Hepatocyte (in vitro differentiated cells): Measurements from ENCODE around the gene DDR1. TPM values are rescaled to one million over a fixed set of nuclear protein-coding genes. Genes with fewer than 3 reads are reported as not detected.

ENCODE experiments used
- DNase-seq: peaks from one replicate; pipeline ENCODE4 v3.0.0-alpha.2; 2016; ENCODE audit warnings: low spot score
- H2AFZ ChIP-seq: fragments of 200-600 bp; sonication (generic); 2 replicates; pipeline ENCODE4 v1.6.0; 2016; ENCODE audit warnings: antibody characterized with exemption, mild to moderate bottlenecking
- H3K27ac ChIP-seq: fragments of 200-600 bp; sonication (generic); 2 replicates; pipeline ENCODE4 v1.5.1; 2016; ENCODE audit warnings: mild to moderate bottlenecking
- H3K27me3 ChIP-seq: fragments of 200-600 bp; sonication (generic); 2 replicates; pipeline ENCODE4 v1.6.1; 2016
- H3K36me3 ChIP-seq: fragments of 200-600 bp; sonication (generic); replicated peaks from 2 replicates; pipeline ENCODE4 v1.5.1; 2016; ENCODE audit warnings: low read depth; ENCODE audit not compliant: insufficient read depth
- H3K4me1 ChIP-seq: fragments of 200-600 bp; sonication (generic); 2 replicates; pipeline ENCODE4 v1.5.1; 2016; ENCODE audit warnings: mild to moderate bottlenecking, moderate library complexity; ENCODE audit not compliant: insufficient read depth
- H3K4me2 ChIP-seq: fragments of 200-600 bp; sonication (generic); 2 replicates; pipeline ENCODE4 v1.6.0; 2016
- H3K4me3 ChIP-seq: fragments of 200-600 bp; sonication (generic); 2 replicates; pipeline ENCODE4 v1.5.1; 2016; ENCODE audit warnings: mild to moderate bottlenecking
- H3K79me2 ChIP-seq: fragments of 200-600 bp; sonication (generic); 2 replicates; pipeline ENCODE4 v1.6.0; 2017; ENCODE audit warnings: mild to moderate bottlenecking
- H3K9me2 ChIP-seq: fragments of 200-600 bp; sonication (generic); replicated peaks from 2 replicates; pipeline ENCODE4 v1.6.0; 2017; ENCODE audit warnings: mild to moderate bottlenecking; ENCODE audit not compliant: insufficient read depth
- H3K9me3 ChIP-seq: fragments of 200-600 bp; sonication (generic); 2 replicates; pipeline ENCODE4 v1.5.1; 2016; ENCODE audit warnings: low read depth, mild to moderate bottlenecking
- H4K20me1 ChIP-seq: fragments of 200-600 bp; sonication (generic); 2 replicates; pipeline ENCODE4 v1.6.0; 2016; ENCODE audit warnings: mild to moderate bottlenecking; ENCODE audit not compliant: insufficient read depth, poor library complexity, severe bottlenecking
- CTCF ChIP-seq: fragments of 200-600 bp; sonication (generic); IDR thresholded peaks from 2 replicates; pipeline ENCODE4 v1.5.1; 2016; ENCODE audit warnings: antibody characterized with exemption, mild to moderate bottlenecking; ENCODE audit not compliant: poor library complexity
- EZH2 ChIP-seq: fragments of 200-600 bp; sonication (generic); IDR thresholded peaks from 2 replicates; pipeline ENCODE4 v1.6.1; 2016; ENCODE audit warnings: antibody characterized with exemption, mild to moderate bottlenecking, borderline replicate concordance
- EZH2phosphoT487 ChIP-seq: fragments of 200-600 bp; sonication (generic); IDR thresholded peaks from one replicate; pipeline ENCODE4 v1.6.1; 2018; ENCODE audit warnings: antibody characterized with exemption, mild to moderate bottlenecking, low read depth, moderate library complexity; ENCODE audit not compliant: unreplicated experiment, severe bottlenecking
- WGBS: methylation state at CpG from one replicate; pipeline ENCODE4 v1.1.6; 2016; ENCODE audit warnings: low lambda C conversion rate; ENCODE audit errors: missing lambda C conversion rate; 5-methylcytosine and 5-hydroxymethylcytosine counted together
- polyA plus RNA-seq: library from polyadenylated mRNA; unstranded; fragments of >200 nt; fragmentation: Nextera tagmentation; extraction: Ambion mirVana; gene quantifications from 2 replicates; pipeline ENCODE4 v1.2.1, GENCODE V29; 2016
- total RNA-seq: library from RNA; depleted of rRNA; stranded (reverse); fragments of >200 nt; gene quantifications from 2 replicates; pipeline ENCODE4 v1.2.3, GENCODE V29; 2014

The DDR1 gene
- total and polyA plus RNA-seq, 2 experiments from 2014 or later, result 94.4 TPM

- DNase-seq, result no peak
- H3K4me1 ChIP-seq, result peaks cover 17% of the 10 kb centered on the region
- no peak overlapping the region for H2AFZ ChIP-seq
- H3K4me3 ChIP-seq, result no peak overlapping the region
- no peaks in the 10 kb centered on the region for H3K27me3 ChIP-seq
- H3K79me2 ChIP-seq, result peaks cover 66% of the 10 kb centered on the region
- no peaks in the 10 kb centered on the region for H3K36me3 ChIP-seq
- H3K9me2 ChIP-seq, result no peaks in the 10 kb centered on the region
- no peak overlapping the region for H3K4me2 ChIP-seq
- H3K9me3 ChIP-seq, result no peaks in the 10 kb centered on the region
- peaks cover 36% of the 10 kb centered on the region for H4K20me1 ChIP-seq
- WGBS, result 98% methylated on average over 18 of the region's 18 CpGs
- TF ChIP-seq EZH2phosphoT487 (no peak), EZH2 (no peak), CTCF (no peak)
- no peak overlapping the region for H3K27ac ChIP-seq
Observed at GRCh38 chr6:30888816-30889495, 4.6 kb downstream of the DDR1 start.

GRCh38 chr6:30889496-30889885 is 5.2 kb downstream of the DDR1 start:
- Histone ChIP-seq H3K79me2 (peaks cover 65% of the 10 kb centered on the region), H3K27ac (no peak overlapping the region)

GRCh38 chr6:30889921-30890645 is 5.8 kb downstream of the DDR1 start:
- WGBS, result 88% methylated on average over 14 of the region's 14 CpGs
- no peak overlapping the region for H3K4me2 ChIP-seq

More at GRCh38 chr6:30889496-30889885, 5.2 kb downstream of the DDR1 start:
- H2AFZ ChIP-seq, result no peak overlapping the region
- H4K20me1 ChIP-seq, result peaks cover 36% of the 10 kb centered on the region
- H3K4me1 ChIP-seq, result peaks cover 17% of the 10 kb centered on the region
- no peaks in the 10 kb centered on the region for H3K9me3 ChIP-seq
- WGBS, result 92% methylated on average over 4 of the region's 4 CpGs
- no peak for DNase-seq
- no peaks in the 10 kb centered on the region for H3K9me2 ChIP-seq
- no peaks in the 10 kb centered on the region for H3K36me3 ChIP-seq
- TF ChIP-seq EZH2phosphoT487 (no peak), EZH2 (no peak), CTCF (no peak)
- H3K27me3 ChIP-seq, result no peaks in the 10 kb centered on the region
- no peak overlapping the region for H3K4me3 ChIP-seq
- no peak overlapping the region for H3K4me2 ChIP-seq

More at GRCh38 chr6:30889921-30890645, 5.8 kb downstream of the DDR1 start:
- H3K79me2 ChIP-seq, result peaks cover 59% of the 10 kb centered on the region
- H4K20me1 ChIP-seq, result peaks cover 36% of the 10 kb centered on the region
- no peaks in the 10 kb centered on the region for H3K27me3 ChIP-seq
- H3K4me1 ChIP-seq, result peaks cover 15% of the 10 kb centered on the region
- TF ChIP-seq EZH2phosphoT487 (no peak), EZH2 (no peak), CTCF (no peak)
- H3K9me3 ChIP-seq, result no peaks in the 10 kb centered on the region
- H3K4me3 ChIP-seq, result no peak overlapping the region
- no peaks in the 10 kb centered on the region for H3K9me2 ChIP-seq
- H3K27ac ChIP-seq, result no peak overlapping the region
- no peak for DNase-seq
- H3K36me3 ChIP-seq, result no peaks in the 10 kb centered on the region
- no peak overlapping the region for H2AFZ ChIP-seq
